Mucosa of gallbladder (tissue), 1 donor: ENCODE measurements around the gene DTHD1. TPM values are rescaled to one million over a fixed set of nuclear protein-coding genes. Genes with fewer than 3 reads are reported as not detected.

ENCODE experiments used
- DNase-seq: peaks from one replicate; pipeline ENCODE4 v3.0.0-alpha.2; 2020; ENCODE audit warnings: low spot score
- total RNA-seq: library from RNA; stranded (reverse); gene quantifications from one replicate; pipeline ENCODE4 v1.2.1, GENCODE V29; 2021
- donor health status: DM: no; HTN: no; CAD: no.

Gene DTHD1
- total RNA-seq, 1 donor from 2014 or later = 0.20 TPM

DNA sequence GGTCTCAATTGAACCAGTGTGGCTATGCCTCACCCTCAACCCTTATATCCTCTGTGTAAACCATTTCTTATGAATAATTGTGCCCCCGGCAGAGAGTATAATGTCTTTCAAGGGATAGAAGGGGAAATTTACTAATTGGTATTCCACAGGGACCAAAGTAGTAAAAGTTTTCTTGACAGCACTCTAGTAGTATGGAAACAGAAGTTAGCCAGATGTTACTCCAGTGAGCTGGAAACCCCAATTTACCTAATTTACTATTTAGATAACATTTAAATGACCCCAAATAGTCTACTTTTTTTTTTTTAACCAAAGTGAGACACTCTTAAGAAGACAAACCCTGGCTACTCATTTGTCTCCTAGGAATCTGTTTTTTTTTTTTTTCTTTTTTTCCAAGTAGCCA is 32.3 kb downstream of the DTHD1 start:
- no peak for DNase-seq

DNA sequence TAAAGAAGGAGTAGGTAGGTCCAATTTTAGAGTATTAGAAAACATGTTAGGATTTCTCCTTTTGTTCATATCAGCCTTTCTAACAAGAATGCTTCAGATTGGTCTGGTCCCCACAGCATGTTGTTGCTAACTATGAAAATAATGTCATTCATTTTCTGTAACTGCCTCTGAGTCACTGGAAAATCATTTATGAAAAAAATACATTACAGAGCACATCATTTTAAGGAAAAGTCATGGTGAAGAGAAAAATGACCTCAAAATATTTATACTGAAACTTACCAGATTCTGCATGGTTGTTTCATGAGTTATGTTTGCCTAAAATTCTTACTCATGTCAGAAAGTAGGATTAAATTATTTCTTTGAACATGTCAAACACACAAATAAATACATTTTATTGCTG is 35.2 kb downstream of the DTHD1 start:
- DNase-seq = no peak

DNA sequence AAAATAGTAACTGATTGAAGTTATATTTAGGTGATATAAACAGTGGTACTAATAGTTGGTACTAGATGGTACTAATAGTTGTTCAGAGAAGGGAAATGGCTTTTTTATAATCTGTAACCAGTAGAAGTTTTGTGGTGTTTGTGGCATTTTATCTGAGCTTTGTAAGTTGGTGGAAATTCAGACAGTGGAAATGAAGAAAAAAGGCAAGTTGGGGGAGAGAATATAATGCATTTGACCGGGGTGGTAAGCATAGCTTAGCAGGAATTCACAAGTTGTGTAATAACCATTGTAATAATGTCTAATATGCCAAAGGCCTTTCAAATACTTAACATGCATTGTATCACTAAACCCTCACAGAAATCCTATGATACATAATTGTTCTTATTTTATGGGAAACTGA is 36.3 kb downstream of the DTHD1 start:
- DNase-seq = no peak

DNA sequence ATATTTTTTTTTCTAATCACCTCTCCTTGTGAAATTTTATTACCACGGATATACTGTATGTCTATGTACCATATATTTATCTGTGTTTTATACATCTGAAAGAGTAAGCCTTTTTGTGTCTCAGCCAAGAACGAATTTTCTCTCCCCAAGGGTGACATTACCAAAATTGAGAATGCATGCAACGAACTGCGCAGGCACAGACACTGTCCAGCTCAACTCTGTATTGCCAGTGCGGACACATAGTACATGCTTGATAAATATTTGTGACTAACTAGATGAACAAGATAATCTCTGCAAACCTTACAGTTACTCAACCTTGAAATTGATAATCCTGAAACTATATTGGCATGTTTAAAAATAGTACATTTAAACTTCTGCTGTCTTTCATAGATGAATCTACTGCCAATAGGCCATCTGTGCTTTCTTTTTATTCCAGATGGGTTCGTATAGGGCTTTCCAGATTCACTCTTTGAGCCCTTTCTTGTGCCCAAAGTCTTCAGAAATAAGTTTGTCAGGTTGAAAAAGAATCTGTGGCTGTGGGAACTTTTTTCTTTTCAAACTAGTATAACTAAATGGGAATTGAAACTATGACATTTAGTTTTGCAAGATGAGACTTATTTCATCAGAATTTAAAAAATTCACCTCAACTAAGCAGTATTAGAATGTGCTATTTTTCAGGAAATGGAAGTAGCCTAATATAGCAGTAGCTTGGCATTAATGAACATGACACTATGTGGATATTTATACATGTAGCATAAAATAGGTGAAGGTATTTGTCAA is 38.9 kb downstream of the DTHD1 start:
- DNase-seq = no peak

DNA sequence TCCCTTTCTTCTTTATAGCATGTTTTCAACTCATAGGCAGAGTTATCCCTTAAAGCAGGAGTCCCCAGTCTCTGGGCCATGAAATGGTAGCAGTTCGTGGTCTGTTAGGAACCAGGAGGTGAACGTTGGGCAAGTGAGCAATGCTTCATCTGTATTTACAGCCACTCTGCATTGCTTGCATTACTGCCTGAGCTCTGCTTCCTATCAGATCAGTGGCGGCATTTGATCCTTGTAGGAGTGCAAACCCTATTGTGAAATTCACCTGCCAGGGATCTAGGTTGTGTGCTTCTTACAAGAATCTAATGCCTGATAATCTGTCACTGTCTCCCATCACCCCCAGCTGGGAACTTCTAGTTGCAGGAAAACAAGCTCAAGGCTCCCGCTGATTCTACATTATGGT is 39.8 kb downstream of the DTHD1 start:
- no peak for DNase-seq

DNA sequence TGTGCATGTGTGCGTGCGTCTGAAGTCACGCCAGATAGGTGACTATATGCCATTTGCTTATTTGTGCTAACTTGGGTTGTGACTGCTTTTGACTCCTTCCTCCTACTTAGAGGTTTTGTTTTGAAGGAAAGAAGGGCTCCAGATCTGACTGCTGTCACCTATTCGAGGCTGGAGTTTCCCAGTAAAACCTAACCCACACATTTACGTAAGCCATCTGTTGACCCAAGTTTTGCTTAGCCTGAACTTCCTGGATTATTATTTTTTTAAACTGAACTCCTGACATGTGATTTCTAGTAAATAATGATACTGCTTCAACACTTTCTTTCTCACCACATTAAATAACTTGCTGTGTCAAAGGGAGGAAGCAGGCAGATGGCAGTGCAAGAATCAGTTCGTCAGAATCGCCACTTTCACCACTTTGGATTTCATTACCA is 41.5 kb downstream of the DTHD1 start:
- no peak for DNase-seq

DNA sequence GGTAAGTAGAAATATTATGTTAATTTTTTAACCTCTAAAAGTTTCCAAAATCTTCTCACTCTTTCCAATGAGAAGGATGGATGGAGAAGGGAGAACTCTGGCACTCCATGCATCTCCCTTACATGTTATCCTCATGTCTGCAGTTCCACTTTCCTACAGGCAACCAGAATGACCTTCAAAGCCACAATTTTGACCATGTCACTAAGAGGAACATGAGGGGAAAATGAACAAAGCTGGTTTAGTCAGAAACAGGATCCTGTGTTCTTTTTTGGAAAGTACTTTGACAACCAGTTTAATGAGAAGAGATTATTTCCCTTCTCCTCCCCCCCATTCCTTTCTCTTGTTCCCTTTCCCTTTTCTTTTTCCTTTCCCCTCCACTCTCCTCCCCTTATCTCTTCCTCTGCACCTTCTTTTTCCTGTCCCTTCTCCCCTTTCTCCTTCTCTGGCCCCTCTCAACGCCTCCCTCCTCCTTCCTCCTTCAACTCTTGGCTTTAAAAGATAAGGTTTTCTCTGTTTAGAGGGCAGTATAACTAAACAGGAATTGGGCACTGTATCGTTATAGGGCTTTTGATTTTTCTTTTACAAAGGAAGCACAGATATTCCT is 42.5 kb downstream of the DTHD1 start:
- DNase-seq = no peak

DNA sequence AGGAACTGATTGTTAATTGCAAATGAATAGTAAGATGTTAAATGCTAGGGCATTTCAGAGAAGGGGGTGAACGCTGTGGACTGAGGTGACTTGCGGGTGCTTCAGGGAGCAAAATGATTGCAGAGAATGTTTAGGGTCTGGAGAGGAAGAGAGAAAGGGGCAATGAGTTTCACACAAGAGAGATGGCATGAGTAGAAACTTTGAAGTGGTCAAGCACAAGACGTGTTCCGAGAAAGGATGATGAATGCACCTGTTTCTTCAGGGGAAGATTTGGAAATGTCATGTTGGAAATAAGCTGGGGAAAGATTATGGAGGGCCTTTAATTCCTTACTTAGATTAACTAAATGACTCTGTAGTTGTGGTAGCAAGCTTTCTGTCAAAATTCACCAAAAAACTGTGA is 43.4 kb downstream of the DTHD1 start:
- no peak for DNase-seq

DNA sequence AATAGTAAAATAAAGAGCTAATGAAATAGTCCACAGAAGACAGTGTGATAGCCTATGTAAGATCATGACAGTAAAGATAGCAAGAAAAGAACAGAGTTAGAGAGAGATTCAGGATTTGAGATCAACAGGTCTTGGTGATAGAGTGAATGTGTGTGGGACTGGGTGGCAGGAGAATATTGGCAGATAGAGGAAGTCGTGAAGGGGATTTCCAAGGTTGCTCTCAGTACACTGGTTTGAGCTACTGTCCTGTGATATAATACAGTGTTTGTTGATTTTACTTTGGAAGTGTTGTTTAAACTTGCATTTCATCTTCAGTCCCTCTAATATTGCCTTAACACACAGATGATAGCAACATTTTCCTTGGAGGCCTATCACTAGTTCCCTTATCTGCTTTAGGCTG is 44.1 kb downstream of the DTHD1 start:
- DNase-seq = no peak

DNA sequence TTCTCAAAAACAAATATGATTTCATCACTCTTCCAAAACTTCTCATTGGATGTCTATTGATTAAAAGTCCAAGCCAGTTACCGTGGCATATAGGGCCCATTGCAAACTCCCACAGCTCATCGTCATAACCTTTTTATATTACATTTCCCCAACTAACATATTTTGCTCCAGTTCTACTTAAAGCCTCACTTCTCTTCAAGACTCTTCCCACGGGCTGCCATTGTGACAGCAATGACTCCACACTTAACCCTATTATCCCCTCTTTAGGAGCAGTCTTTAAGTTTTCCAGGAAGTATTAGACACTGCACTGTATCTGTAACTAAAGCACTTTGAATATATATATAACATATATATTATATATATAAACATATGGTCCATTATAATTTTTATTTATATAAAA is 44.5 kb downstream of the DTHD1 start:
- no peak for DNase-seq

DNA sequence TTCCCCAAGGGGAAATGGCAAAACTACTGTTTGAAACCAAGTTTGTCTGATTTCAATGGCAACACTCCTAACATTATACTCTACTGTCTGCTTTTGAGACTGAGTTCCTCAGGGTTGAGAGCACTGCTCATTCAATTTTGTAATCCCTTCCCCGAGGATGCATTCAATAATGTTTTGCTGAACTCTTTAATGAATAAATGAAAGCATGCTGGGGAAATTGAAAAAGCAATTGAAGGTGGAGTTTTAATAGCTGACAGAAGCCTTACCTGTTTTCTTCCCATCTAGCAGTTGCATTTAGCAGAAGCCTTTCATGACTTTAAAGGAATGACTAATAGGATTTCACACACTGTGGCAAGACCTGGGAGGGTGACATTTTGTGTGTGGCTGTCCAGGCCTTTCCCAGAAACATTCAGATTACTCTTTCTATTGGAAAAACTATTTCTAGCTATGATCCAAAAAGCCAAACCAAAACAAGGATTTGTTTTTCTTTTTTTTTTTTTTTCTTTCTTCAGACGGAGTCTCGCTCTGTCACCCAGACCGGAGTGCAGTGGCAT is 45.1 kb downstream of the DTHD1 start:
- DNase-seq = no peak

DNA sequence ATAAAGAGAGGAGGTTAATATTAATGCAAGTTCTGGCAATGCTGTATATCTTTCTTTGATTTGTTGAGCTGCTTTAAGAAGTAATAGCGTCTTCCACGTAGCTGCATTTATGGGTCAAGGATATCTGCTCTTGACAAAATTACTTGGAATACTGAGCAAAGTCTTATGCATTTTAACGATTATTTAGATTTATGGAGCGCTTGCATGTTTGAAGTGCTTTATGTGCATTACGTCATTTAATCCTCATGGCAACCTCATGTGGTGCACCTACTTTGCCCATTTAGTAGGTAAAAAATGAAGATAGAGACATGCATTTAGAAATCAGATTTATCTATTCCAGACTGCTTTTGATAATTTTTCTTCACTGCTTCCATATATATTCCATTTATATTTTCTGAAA is 46.0 kb downstream of the DTHD1 start:
- DNase-seq = no peak

DNA sequence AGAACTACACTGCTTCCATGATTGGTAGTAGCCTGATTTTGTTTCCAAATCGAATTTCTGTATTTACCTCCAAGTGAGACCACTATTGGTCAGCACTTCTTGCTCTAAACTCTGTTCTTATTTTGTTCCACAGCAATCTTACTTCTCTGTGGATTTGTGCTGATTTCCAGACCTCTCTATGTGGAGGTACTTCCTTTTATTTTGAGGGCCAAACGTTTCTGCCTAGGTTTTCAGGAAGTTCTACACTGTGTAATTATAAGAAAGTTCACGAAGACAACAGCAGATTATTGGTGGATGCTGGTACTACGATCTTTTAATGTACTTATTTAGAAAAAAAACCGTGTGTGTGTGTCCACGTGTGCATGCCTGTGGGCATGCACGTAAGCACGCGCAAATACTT is 46.7 kb downstream of the DTHD1 start:
- no peak for DNase-seq

DNA sequence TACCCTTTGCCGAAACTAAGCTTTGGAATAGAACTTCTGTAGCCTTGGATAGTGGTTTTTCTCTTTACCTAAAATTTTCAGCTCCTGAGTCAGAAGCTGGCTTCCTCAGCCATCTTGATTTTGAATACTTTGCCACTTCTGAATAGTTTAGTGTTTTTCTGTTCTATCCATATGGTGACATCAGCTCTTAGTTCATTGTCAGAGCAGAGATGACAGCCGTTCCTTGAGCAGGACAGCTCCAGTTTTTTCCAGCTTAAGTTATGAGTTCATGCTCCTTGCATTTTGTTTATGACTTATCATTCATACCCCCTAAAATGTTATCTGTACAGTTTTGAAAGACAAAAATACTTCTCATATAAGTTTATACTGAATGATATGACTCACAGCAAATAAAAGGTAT is 47.8 kb downstream of the DTHD1 start:
- DNase-seq = no peak

DNA sequence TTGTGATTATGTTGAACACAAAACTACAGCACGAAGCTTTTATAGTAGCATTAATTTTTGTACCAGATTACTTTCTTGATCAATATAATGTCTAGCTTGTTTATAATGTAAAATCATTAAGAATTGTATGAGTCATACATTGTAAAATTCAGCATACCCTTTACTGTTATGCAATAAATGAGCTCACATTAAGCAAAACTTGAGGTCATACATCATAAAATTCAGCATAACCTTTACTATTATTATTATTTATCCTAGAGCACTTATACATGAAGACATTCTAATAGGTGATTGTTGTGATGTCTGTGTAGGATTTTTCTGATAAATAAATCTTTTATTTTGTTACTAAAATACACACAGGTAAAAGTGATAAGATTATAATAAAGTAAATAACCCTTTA is 49.4 kb downstream of the DTHD1 start:
- DNase-seq = no peak

DNA sequence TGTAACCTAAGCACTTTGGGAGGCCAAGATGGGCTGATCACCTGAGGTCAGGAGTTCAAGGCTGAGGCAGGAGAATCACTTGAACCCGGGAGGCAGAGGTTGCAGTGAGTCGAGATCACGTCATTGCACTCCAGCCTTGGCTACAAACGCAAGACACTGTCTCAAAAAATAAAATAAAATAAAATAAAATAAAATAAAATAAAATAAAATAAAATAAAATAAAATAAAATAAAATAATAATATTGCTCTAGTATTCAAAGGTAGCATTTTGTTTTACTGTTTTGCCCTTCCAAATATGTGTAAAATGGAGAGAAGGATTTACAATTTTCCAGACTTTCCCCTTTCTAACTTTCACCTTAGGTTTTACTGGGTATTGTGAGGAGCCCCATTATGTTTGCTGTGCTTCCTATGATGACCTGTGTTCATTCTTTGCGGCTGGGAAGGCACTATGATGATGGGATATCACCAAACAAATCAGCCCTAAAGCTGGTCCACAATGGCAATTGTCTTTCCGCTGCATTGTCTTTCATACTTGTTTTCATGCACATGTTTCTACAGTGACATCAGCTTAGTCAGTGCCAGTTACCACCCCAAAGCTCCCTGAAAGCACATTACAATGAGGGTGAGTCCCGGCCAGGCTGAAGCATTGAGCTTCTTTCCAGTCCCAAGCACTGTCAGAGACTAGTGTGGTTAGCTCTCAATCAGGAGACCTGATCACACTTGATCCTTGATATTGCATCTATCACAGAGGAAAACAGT is 50.8 kb downstream of the DTHD1 start:
- no peak for DNase-seq

DNA sequence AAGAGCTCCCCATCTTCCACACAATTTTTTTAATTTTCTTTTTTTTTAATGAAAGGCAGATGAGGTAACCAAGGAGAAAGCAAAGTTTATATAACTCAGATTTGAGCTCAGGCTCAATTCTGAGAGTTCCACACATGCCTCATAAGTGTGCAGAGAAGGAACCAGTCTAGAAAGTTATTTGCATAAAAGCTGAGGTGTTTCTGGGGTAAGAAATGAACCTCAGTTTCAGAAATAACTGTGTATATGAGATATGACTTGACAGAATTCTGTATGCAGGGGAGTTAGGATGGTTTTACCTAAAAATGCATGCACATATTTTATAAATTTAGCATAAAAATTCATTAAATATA is 51.3 kb downstream of the DTHD1 start:
- no peak for DNase-seq

DNA sequence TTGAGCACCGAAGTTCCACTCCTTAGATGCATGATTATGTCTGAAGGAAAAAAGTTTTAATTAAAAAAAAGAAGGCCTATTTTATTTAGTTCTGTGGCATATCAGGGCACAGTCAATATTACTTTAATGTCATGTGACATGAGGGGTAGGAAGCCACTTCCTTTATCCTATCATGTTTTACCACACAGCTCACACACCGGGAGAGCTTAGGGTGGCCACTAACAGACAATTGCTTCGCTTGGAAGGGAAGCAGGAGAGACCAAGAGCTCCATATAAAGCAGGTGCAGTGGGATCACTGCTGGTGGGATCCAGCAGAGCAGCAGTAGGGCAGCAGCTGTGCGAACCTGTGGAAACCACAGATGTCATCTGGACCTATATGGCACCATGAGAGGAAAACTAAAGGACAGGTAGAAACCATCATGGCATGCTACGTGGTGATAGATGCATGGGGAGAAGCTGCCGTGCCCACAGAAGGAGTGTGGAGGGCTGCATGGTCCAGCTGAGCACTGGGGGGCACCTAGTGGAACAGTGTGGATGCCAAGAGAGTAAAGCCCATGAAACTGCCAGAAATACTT is 52.0 kb downstream of the DTHD1 start:
- no peak for DNase-seq

DNA sequence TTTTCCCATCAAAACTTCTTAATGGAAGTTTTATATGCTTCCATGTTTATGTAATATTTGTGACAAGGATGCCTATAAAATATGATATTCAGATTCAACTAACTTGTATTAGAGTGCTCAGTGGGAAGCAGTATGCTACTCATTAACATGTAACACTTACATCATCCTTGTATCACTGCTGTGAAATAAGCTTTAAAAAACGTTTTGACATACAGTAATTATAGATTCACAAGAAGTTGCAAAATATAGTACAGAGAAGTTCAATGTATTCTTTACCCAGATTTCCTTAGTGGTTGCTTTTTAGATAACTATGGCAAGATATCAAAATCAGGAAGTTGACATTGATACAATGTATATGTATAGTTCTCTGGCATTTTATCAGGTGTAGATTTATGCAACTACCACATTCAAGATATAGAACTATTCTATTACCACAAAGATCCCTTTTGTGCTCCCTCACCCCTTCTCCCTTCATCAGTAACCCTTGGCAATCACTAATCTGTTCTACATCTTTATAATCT is 56.3 kb downstream of the DTHD1 start:
- DNase-seq = no peak

DNA sequence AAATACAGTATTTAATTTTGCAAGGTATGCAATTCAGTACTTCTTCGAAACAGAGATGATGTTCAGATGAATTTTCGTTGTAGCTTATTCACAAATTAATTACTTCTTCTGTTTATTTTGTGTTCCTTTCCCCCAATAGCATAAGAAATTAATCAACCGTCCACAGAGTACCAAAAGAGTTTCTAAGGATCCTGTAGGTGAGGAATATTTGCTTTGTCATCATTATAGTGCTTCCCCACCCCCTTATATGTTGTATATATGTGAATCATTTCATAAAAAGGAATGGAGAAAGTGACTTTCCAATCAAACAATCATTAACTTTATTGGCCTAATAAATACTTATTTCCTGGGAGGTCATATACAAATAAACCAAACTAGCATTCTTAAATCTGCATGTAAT is 57.6 kb downstream of the DTHD1 start:
- no peak for DNase-seq

DNA sequence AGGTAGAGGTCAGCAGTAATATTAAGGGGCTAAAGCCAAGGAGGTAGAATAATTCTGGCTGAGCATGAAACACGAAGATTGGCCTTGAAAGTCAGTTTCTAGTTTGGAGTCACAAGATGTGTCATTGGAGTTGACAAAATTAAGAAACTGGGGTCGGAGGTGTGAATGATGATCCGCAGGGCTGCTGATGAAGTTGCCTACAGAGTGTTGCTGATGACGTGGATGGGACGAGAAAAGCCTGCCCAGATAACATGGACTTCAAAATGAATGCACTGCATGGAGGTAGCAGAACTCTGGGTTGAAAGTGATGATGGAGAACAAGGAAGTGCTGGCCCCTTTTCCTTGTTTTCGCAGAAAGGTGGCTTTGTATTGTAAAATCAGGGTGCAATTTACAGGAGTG is 60.5 kb downstream of the DTHD1 start:
- no peak for DNase-seq

DNA sequence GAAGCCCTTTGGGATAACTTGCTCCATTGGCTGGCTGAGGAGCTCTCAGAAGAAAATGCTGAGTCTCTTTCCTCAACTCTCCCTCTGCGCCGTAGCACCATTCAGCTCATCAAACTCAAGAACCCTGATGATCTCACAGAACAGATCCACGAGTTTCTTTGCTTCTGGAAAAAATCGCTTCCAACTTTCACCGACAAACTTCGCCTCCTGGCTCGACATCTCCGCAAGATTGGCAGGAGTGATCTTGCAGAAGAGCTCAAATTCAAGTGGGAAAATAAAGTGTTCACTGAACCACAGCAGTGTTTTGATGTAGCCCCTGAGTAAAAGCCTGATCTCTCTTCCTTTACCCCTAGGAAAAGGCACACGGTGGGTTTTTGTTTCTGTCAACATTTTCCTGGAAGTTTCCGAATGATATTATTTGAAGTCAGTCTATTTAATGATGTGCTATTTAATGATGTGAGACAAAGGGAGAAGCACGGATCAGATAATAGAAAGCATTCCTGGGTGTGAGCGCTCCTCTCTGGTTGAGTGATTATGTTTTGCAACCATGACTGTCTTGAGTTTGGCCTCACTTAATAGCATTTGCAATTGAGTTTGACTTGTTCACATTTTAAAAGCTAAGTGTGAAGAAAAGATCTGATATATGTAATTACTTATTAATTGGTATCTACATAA is 62.2 kb downstream of the DTHD1 start:
- no peak for DNase-seq
